Skeletal muscle satellite cell (primary cell): ENCODE data around the gene DGKQ.

Experiments used
- H3K27me3 ChIP-seq: 2 replicates; pipeline ENCODE4 v1.7.0; 2013; ENCODE audit warnings: low read length; ENCODE audit not compliant: control insufficient read depth, insufficient read depth
- H3K36me3 ChIP-seq: 2 replicates; pipeline ENCODE4 v1.7.0; 2013; ENCODE audit warnings: mild to moderate bottlenecking, control low read depth, low read length; ENCODE audit not compliant: insufficient read depth
- H3K4me1 ChIP-seq: 2 replicates; pipeline ENCODE4 v1.7.0; 2013; ENCODE audit warnings: low read length; ENCODE audit not compliant: control insufficient read depth, insufficient read depth
- H3K4me2 ChIP-seq: 2 replicates; pipeline ENCODE4 v1.7.0; 2013; ENCODE audit warnings: mild to moderate bottlenecking, low read length
- H3K4me3 ChIP-seq: 2 replicates; pipeline ENCODE4 v1.7.0; 2013; ENCODE audit warnings: low read length
- H3K9ac ChIP-seq: 2 replicates; pipeline ENCODE4 v1.7.0; 2013; ENCODE audit warnings: mild to moderate bottlenecking, low read depth, low read length, moderate library complexity
- H3K9me3 ChIP-seq: replicated peaks from 2 replicates; pipeline ENCODE4 v1.7.0; 2013; ENCODE audit warnings: mild to moderate bottlenecking, control low read depth, low read length

DGKQ gene

DNA sequence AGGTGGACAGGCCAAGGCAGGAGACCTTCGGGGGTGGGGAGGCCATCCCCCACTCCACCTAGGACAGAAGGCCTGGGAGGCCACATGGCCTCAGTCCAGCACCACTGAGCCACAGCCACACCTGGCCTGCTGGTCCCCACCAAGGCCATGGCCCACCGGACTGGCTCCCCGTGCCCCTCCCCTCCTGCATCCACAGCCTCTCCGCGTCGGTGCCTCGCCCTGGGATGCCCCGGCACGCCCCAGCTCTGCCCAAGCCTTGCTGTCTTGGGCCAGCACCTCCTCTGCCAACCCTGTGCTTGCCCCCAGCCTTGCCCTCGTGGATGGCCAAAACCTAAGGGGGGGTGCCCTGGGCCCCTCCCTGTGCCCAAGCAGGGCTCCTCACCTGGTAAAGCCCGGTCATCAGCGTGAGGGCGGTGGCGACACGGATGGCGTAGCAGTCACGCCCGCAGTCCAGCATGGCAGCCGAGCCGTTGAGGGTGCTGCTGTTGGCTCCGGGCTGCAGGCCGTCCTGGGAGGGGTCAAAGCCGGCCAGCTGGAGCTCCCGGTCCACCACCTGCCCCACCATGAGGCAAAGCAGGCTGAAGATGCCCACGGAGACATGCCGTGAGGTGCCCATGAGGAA lies 17.5 kb upstream of the DGKQ start:
- Histone ChIP-seq H3K4me1 (peaks cover 17% of the 10 kb centered on the region), H3K27me3 (peaks cover 1% of the 10 kb centered on the region), H3K4me3 (no peak overlapping the region), H3K9ac (no peak overlapping the region), H3K9me3 (no peaks in the 10 kb centered on the region), H3K36me3 (peaks cover 4% of the 10 kb centered on the region), H3K4me2 (no peak overlapping the region)

DNA sequence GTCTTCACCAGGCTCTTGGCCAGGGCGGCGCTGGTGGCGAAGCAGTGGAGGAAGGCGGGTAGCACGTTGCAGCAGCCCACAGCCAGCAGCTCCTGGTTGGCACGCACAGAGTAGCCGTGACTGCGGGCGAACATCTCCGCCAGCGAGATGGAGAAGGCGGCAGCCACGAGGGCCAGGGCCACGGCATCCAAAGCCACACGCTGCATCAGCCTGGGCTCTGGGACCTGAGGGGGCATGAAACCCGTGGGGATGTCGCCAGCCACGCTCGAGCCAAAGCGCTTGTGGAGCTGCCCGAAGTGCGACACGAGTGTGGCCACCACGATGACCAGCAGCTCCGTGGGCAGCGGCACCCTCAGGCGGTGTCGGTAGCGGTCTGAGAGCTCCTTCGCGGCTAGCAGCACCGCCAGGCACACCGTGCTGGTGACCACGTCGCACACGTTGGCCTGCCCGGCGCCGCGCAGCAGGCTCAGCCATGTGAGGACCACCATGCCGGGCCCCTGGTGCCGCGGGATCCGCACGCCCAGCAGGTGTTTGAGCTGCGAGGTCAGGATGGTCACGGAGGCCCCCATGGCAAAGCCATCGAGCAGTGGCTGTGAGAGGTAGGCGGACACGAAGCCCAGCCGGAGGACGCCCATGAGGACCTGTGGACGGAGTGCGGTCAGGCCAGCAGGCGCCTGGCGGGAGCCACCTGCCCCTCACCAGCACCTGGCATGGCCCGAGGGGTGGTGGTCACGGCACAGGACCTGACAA lies 16.5 kb upstream of the DGKQ start:
- H3K9me3 ChIP-seq = no peaks in the 10 kb centered on the region
- peaks cover 4% of the 10 kb centered on the region for H3K36me3 ChIP-seq
- no peak overlapping the region for H3K4me3 ChIP-seq
- no peak overlapping the region for H3K9ac ChIP-seq
- peaks cover 21% of the 10 kb centered on the region for H3K4me1 ChIP-seq
- no peaks in the 10 kb centered on the region for H3K27me3 ChIP-seq
- no peak overlapping the region for H3K4me2 ChIP-seq

DNA sequence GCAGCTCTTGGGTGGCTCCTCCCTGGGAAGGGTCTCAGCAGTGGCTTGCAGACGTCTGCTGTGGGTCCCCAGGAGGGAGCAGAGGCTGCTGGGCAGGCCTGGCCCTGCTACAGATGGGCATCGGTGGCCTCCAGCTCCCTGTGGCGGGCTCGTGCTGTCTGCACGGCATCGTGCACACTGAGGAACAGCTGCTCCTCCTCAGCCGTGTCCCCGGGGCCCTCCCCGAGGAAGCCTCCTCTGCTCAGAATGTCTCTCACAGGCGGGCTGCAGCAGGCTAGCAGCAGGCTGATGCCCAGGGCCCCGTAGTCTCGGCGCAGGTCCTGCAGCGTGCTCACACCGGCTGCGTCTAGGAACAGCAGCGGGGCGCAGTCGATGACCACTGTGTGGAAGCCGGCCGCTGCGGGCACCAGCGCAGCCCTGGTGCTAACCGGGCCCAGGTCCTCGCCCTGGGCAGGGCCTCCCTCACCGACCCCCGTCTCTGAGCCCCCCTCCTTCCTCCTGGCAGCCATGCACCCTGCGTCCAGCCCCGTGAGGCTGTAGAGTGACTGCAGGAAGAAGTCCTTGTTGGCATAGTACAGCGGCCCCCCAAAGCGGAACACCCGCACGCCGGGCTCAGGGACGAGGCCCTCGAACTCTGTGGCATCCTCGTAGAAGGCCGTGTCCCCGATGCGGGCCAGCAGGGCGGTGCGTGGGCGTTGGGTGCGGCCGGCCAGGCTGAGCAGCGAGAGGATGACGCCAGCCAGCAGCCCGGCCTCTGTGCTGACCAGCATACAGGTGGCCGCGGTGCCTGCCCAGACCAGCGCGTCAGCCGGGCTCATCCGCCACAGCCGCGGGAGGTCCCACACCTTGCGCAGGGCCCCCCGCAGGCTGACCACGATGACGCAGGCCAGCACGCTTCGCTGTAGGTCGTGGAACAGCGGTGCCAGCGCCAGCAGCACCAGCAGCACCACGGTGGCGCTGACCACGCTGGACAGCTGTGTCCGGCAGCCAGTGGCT lies 15.7 kb upstream of the DGKQ start:
- Histone ChIP-seq H3K36me3 (peaks cover 4% of the 10 kb centered on the region), H3K4me1 (peaks cover 23% of the 10 kb centered on the region), H3K4me2 (peak overlapping the region; percentile 91), H3K9ac (no peak overlapping the region), H3K9me3 (no peaks in the 10 kb centered on the region), H3K27me3 (no peaks in the 10 kb centered on the region), H3K4me3 (no peak overlapping the region)

DNA sequence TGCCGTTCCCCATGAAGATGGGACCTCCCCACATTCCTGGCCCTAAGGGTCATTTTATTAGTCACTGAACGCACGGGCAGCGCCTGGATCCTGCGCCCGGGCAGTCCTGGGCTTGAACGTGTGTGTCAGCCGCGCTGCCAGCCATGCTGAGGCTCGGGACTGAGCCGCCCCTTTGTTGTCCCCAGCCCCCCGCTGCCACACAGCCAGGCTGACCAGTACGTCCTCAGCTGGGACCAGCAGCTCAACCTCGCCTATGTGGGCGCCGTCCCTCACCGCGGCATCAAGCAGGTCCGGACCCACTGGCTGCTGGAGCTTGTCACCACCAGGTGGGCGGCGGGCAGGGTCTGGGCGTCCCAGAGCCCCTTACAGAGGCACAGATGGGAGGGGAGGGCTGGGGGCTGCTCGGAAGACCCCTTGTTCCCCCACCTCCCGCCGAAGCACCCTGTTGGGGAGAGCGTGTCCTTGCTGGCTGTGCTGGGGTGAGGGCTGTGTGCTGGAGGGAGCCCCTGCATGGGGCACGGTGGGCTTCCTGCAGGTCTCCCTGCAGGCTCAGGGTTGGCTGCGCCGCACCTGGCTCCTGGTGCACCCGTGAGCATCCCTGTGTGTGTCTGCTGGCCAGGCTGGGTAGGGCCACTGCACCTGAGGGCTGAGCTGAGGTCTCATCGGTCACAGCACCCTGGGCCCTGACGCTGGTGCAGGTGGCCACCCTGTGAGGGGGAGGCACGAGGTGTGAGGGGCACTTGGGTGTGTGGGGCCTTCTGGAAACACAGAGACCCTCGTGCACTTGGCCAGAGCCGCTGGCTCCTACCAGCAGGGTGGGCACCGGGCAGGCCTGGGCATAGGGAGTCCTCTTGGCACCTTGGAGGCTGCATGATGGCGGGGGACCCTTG lies 14.5 kb upstream of the DGKQ start:
- Histone ChIP-seq H3K27me3 (no peaks in the 10 kb centered on the region), H3K4me2 (peak overlapping the region; percentile 91), H3K4me3 (peak overlapping the region; percentile 78), H3K9me3 (no peaks in the 10 kb centered on the region), H3K4me1 (peaks cover 23% of the 10 kb centered on the region), H3K9ac (peak overlapping the region; percentile 75), H3K36me3 (peaks cover 4% of the 10 kb centered on the region)

DNA sequence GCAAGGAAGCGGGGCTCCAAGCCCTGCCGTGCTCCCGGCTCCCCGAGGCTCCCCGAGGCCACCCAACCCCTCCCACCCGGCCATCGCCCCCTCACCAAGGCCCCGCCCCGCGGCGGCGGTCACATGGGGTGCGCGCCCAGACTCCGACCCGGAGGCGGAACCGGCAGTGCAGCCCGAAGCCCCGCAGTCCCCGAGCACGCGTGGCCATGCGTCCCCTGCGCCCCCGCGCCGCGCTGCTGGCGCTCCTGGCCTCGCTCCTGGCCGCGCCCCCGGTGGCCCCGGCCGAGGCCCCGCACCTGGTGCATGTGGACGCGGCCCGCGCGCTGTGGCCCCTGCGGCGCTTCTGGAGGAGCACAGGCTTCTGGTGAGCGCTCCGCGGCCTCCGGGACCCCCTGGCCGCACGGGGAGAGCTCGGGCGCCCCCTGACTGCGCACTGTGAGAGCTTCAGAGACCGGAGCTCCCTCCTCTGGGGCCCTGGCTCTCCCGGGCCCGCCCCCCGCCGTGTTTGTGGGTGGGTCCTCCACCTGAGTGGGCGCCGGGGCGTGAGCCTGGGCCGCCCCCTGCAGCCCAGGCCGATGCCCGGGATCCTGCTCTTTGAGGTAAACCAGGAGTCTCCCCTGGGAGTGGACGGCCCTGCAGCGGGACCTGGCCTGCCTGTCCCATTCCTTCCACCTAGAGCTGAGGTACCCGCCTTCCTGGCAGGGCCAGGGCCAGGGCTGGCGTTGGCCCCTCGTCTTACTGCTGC lies 13.7 kb upstream of the DGKQ start, which contains the start of gene IDUA:
Gene IDUA, plus strand, starts transcription at position 166 of the 745 bp plus-strand sequence. Its CDS starts 41 bp downstream, at position 207.
- Histone ChIP-seq H3K4me2 (peak within 1 kb of the TSS; percentile 91), H3K36me3 (peaks cover 4% of the 10 kb centered on the region)

DNA sequence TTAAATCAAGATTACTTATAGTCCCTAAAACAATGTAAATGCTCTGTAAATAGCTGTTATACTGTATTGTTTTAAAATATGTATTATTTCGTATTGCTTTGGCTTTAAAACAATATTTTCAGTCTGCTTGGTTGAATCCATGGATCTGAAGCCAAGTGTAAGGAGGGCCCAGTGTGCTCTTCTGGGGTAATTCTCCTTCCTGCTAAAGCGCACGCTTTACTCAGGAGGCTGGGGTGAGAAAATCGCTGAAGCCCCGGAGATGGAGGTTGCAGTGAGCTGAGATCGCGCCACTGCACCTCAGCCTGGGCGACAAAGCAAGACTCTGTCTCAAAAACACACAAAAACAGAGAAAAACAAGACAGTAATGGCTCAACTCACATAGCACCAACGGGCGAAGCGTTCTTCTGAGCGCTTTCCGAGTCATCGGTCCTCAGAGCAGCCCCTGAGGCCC lies 13.1 kb upstream of the DGKQ start:
- Histone ChIP-seq H3K9ac (peak overlapping the region; percentile 75), H3K36me3 (peaks cover 4% of the 10 kb centered on the region)

More for the DNA sequence above, 13.7 kb upstream of the DGKQ start, which contains the start of gene IDUA:
- Histone ChIP-seq H3K4me3 (peak within 1 kb of the TSS; percentile 78), H3K27me3 (no peaks in the 10 kb centered on the region), H3K9me3 (no peaks in the 10 kb centered on the region), H3K9ac (peak within 1 kb of the TSS; percentile 75), H3K4me1 (peaks cover 23% of the 10 kb centered on the region)

DNA sequence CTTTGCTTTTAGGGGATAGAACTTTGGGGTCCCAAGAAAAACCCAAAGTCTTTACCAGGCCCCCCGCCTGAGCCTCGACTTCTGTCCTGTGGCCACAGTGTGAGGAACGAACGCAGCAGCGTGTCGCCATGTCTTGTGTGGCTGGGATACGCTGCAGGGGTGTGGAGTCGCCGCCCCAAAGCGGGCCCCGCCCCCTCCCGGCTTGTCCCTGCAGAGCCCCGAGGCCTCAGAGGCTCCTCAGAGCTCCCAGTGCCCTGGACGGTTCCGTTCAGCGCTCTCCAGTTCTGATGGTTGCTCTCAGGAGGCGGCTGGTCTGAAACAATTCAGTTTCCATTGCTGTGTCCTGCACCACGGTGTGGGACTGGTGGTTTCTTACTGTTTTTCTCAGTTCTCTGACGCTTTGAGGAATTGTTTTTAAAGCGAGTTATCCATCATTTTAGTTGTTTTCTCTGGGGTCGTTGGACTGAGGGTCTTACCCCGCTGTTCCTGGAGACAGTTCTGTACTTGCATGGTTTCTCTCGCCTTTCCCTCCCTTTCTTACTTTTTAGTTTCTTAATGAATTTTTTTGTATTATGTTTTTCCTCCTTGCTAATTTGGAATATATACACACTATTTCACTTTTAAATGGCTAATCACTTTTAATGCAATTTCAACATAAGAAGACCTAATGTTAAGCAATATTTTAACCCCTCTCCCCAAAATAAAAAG lies 11.9 kb upstream of the DGKQ start:
- peak overlapping the region; percentile 53 for H3K4me2 ChIP-seq
- peak overlapping the region; percentile 10 for H3K4me3 ChIP-seq
- H3K4me1 ChIP-seq = peaks cover 23% of the 10 kb centered on the region
- no peaks in the 10 kb centered on the region for H3K27me3 ChIP-seq
- H3K9me3 ChIP-seq = no peaks in the 10 kb centered on the region
- H3K9ac ChIP-seq = no peak overlapping the region
- H3K36me3 ChIP-seq = peaks cover 4% of the 10 kb centered on the region

More for the DNA sequence above, 13.1 kb upstream of the DGKQ start:
- peaks cover 23% of the 10 kb centered on the region for H3K4me1 ChIP-seq
- peak overlapping the region; percentile 91 for H3K4me2 ChIP-seq
- no peaks in the 10 kb centered on the region for H3K27me3 ChIP-seq
- no peaks in the 10 kb centered on the region for H3K9me3 ChIP-seq
- H3K4me3 ChIP-seq = peak overlapping the region; percentile 78

DNA sequence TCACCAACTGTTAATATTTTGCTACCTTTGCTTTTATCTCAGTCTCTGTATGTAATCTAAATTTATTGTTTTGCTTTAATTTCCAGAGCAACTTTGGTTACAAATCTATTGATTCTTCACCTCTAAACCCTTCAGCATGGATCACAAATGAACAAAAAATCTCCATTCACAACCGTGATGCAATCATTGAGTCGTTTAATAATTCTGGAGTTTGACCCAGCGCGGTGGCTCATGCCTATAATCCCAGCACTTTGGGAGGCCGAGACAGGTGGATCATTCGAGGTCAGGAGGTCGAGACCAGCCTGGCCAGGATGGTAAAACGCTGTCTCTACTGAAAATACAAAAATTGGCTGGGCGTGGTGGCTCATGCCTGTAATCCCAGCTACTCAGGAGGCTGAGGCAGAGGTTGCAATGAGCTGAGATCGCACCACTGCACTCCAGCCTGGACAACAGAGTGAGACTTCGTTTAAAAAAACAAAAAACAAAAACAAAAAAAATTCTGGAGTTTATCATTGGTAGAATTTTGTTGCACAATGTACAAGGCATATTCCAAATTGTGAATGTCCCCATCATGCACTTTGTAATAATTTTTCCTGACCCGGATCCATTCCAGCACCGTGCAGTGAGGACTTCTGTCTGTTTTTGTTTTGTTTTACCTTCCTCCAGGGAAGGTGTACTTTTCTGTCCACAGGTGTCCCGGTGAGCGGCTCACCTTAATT lies 11.1 kb upstream of the DGKQ start:
- H3K4me3 ChIP-seq = peak overlapping the region; percentile 10
- no peak overlapping the region for H3K9ac ChIP-seq

DNA sequence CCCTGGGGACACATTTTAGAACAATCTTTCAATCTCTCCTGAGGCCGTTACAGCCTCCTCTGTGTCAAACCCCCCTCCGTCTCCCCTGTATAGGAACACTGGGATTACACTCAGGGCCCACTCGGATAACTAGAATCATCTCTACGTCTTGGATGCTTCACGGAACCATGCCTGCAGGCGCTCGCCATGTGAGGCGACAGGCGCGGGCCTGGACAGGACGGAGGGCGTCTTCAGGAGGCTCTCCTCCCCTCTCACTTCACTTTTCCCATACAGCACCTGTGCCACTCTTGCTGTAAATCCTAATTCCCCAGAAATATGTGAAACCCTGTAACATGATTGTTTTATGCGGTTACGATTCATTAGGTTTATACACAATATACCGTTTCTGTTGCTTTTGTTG lies 9.4 kb upstream of the DGKQ start:
- H3K27me3 ChIP-seq = no peaks in the 10 kb centered on the region
- no peak overlapping the region for H3K4me2 ChIP-seq
- no peak overlapping the region for H3K4me3 ChIP-seq
- no peaks in the 10 kb centered on the region for H3K9me3 ChIP-seq
- peaks cover 26% of the 10 kb centered on the region for H3K4me1 ChIP-seq
- H3K36me3 ChIP-seq = no peaks in the 10 kb centered on the region
- no peak overlapping the region for H3K9ac ChIP-seq

More for the DNA sequence above, 11.1 kb upstream of the DGKQ start:
- peaks cover 25% of the 10 kb centered on the region for H3K4me1 ChIP-seq
- H3K27me3 ChIP-seq = no peaks in the 10 kb centered on the region
- H3K36me3 ChIP-seq = no peaks in the 10 kb centered on the region
- H3K9me3 ChIP-seq = no peaks in the 10 kb centered on the region
- peak overlapping the region; percentile 53 for H3K4me2 ChIP-seq
